ENCODE measurements around the gene SNX9.
"Not testable (repeated sequence)": the region's sequence is repeated elsewhere in the genome, so short reads cannot be mapped to it uniquely, and the experiment has no call there.

Gene SNX9

GRCh38 chr6:157929076-157929475, 106.0 kb downstream of the SNX9 start:
- DNase-seq, result no peak

- no peak for DNase-seq
Observed at GRCh38 chr6:157929765-157930319, 106.8 kb downstream of the SNX9 start.

GRCh38 chr6:157935786-157936185, 112.7 kb downstream of the SNX9 start:
- DNase-seq, result no peak

- no peak for DNase-seq
Observed at GRCh38 chr6:157937318-157937717, 114.3 kb downstream of the SNX9 start.

GRCh38 chr6:157937916-157938315, 114.9 kb downstream of the SNX9 start:
- no peak for DNase-seq

- DNase-seq, result not testable (repeated sequence)
Observed at GRCh38 chr6:157940375-157941036, 117.5 kb downstream of the SNX9 start.

- DNase-seq, result no peak
Observed at GRCh38 chr6:157941101-157941863, 118.2 kb downstream of the SNX9 start.

- no peak for DNase-seq
Observed at GRCh38 chr6:157942351-157942750, 119.3 kb downstream of the SNX9 start.

GRCh38 chr6:157943249-157943963, 120.4 kb downstream of the SNX9 start:
- no peak for DNase-seq

- DNase-seq, result no peak
Observed at GRCh38 chr6:157943964-157944283, 120.9 kb downstream of the SNX9 start.

- DNase-seq, result no peak
Observed at GRCh38 chr6:157944983-157945931, 122.2 kb downstream of the SNX9 start.

GRCh38 chr6:157946053-157946617, 123.1 kb downstream of the SNX9 start:
- no peak for DNase-seq

- DNase-seq, result no peak
Observed at GRCh38 chr6:157946865-157947532, 124.0 kb downstream of the SNX9 start.

GRCh38 chr6:157950899-157951298, 127.9 kb downstream of the SNX9 start:
- not testable (repeated sequence) for DNase-seq

GRCh38 chr6:157951828-157952227, 128.8 kb downstream of the SNX9 start:
- DNase-seq, result no peak

GRCh38 chr6:157952861-157953351, 129.9 kb downstream of the SNX9 start:
- no peak for DNase-seq

- DNase-seq, result no peak
Observed at GRCh38 chr6:157953580-157954091, 130.6 kb downstream of the SNX9 start.

GRCh38 chr6:157954150-157955117, 131.4 kb downstream of the SNX9 start:
- no peak for DNase-seq

GRCh38 chr6:157955675-157956074, 132.6 kb downstream of the SNX9 start:
- DNase-seq, result no peak

- DNase-seq, result no peak
Observed at GRCh38 chr6:157956171-157956730, 133.2 kb downstream of the SNX9 start.

All from NCI-H1105 (cell line).